Measurements from ENCODE around the gene ZNF423. TPM values are rescaled to one million over a fixed set of nuclear protein-coding genes. Genes with fewer than 3 reads are reported as not detected.

ZNF423 gene
- total RNA-seq, 2 donors from 2014 or later, result 12.3 to 29.3 TPM

DNA sequence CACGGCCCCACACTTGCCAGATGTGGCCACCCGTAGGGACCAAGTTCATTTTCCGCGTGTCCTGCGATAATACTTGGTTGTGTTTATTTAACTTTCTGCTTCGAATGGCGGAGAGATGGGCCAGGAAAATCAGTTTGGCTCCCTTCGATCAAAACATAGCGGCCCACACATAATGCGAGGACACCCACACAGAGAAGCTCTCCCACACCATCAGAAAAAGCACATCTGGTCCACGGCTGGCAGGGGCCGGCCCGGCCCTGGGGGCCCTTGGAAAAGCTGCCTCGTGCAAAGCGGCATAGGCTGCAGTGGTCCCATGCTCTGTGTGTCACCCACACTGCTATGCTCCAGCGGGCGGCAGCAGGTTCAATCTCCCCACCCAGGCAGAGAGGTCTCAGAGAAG, 46.9 kb downstream of the ZNF423 start:
- intact Hi-C loops (cut with DNase I), result no loop called here
- no peak for DNase-seq (ENCODE audit: low spot score)

DNA sequence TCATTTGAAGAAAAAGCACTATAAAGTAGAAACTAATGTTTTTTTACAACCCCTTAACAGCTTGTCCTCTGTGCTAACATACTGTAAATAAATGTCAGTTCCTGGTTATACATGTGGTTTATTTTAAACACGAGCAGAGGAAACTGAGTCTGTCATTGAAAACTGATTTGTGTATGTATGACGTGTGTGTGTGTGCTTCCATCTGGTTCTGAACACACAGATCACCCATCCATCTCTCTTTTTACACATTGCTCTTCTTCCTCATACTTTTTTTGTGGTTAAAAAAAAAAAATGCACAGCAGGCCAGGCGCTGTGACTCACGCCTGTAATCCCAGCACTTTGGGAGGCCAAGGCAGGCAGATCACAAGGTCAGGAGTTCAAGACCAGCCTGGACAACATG, 49.5 kb downstream of the ZNF423 start:
- DNase-seq (ENCODE audit: low spot score), result no peak
- intact Hi-C loops (cut with DNase I), result no loop called here

DNA sequence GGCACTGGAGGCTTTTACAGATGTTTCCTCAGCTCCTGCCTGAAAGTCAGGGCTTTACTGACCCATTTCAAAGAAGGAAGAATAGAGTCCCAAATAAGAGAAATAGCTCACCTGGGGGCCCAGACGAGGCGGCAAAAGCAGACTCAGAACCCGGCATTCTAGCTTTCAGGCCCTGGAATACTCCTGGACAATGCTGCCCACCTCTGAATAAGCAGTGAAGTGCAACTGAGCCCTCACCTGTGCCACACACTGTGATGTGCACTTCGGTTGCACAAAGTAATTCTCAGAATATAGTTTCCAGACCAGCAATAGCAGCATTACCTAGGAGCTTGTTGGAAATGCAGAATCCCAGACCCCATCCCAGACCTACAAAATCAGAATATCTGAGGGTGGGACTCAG, 54.6 kb downstream of the ZNF423 start:
- intact Hi-C loops (cut with DNase I), result no loop called here
- DNase-seq (ENCODE audit: low spot score), result no peak

DNA sequence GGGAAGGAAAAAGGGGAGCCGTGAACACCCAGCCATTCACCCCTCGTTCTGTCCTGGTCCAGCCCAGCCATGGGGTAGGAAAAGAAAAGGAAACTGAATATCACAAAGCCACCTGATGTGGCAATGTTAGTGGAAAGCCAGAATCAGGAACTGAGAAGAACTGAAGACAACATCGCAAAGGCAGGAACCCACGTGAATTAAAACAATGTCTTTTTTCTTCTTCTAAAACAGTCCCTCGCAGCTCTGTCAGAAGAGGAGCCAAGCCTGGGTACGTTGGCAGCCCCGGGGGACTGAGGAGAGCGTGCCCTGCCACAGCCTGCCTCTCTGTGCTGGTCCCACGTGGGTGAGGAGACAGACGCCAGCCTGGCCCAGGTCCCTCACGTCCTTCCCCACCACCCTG, 55.0 kb downstream of the ZNF423 start:
- intact Hi-C loops (cut with DNase I), result no loop called here
- no peak for DNase-seq (ENCODE audit: low spot score)

DNA sequence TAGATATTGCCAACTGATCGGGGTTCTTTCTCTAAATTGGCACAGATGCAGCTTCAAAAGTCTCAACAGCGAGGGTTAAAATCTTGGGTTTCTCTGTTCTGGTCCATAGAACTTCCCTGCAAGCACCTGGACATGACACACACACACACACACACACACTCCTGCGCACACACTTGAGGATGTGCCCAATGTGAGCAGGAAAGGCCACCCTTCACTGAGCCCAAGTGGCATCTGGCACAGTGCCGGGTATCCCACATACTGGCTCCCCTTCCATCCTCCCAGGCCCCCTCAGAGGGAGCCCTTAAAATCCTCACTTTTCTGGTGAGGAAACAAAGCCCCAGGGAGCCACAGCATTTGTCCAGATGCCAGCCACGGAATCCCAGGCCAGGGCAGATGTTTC, 55.5 kb downstream of the ZNF423 start:
- intact Hi-C loops (cut with DNase I), result no loop called here
- no peak for DNase-seq (ENCODE audit: low spot score)

DNA sequence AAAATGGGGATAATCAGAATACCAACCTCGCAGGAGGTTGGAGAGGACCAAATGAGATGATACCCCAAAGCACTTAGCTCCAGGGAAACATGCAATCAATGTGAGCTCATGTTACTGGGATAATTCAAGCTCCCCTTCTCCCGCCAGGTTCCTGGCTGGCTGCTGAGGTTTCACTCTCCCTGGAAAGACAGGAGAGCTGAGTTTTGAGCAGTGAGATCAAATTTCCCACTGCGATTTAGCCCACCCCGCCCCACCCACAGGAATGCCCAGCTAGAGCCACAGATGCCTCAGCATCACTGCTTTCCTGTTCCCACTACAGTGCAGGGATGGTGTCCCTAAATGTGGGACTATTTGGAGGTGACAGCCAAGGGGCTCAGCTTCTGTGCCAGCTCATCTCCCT, 56.7 kb downstream of the ZNF423 start:
- no peak for DNase-seq (ENCODE audit: low spot score)
- intact Hi-C loops (cut with DNase I), result no loop called here

DNA sequence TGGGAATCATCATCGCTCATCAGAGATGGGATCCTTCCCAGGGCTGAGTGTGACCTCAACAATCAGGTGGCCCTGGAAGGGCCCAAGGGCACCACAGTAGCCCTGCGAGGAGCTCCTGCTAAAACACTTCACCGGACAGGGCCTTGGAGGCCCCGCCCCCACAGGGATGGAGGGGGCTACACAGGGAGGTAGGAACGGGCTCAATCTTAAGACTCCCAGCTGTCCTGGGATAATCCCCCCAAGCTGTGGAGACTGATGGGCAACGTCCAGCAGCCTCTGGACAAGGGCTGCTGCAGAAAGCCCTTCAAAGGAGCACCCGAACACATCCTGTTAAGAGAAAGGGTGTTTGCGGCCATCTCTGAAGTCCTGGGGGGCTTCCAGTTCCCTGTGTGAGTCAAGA, 60.4 kb downstream of the ZNF423 start:
- intact Hi-C loops (cut with DNase I), result no loop called here
- DNase-seq (ENCODE audit: low spot score), result no peak

DNA sequence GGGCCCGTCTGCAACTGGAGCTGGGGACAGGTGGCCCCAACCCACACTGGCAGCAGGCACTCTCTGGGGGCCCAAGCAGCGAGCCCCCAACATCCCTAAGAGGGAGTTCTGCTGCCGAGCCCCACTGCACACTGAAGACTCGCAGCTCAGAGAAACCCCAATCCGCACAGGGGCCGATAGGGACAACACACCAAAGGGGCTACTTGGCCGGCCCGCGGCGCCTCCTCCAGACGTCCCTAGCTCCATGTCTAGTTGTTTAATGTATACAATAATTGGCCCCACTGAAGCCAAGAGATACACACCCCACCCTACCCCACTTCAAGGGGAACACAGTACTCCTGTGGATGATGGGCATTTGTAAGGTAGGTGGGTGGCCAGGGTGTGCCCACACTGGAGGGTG, 62.7 kb downstream of the ZNF423 start:
- no peak for DNase-seq (ENCODE audit: low spot score)
- intact Hi-C loops (cut with DNase I), result no loop called here

DNA sequence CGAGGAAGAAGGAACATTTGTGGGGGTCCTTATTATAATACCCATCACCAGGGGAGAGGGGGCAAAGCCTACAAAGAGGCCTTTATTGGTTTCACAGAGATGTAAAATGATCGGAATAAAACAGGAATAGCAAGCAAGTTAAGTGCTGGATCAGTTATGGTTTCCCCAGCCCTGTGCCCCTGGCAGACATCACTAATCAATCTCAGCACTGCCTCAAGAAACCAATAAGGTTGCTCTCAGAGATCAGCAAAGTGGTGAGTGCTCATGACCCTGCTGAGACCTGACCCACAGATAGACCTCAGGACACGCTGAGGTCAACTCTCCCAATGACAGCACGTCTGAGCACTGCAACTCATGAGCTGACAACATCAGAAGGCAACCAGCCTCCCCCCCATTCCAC, 66.3 kb downstream of the ZNF423 start:
- DNase-seq (ENCODE audit: low spot score), result no peak
- intact Hi-C loops (cut with DNase I), result no loop called here

DNA sequence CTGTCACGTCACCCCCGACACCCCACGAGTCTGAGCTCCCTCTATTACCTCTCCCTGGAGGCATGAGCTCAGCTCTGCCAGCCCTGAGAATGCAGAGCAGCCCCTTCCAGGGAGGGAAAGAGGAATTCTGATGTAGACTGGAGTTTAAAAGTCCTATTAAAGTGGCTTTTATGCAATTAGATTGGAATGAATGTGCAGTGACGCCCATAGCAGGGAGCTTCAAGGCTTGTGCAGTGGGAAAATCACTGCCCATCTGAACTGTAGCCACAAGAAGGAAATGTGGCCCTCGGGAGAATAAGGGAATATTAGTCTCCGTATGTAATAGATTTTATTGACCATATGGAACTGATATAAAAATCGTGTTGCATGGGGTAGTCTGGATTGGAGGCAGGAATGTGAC, 66.9 kb downstream of the ZNF423 start:
- intact Hi-C loops (cut with DNase I), result no loop called here

DNA sequence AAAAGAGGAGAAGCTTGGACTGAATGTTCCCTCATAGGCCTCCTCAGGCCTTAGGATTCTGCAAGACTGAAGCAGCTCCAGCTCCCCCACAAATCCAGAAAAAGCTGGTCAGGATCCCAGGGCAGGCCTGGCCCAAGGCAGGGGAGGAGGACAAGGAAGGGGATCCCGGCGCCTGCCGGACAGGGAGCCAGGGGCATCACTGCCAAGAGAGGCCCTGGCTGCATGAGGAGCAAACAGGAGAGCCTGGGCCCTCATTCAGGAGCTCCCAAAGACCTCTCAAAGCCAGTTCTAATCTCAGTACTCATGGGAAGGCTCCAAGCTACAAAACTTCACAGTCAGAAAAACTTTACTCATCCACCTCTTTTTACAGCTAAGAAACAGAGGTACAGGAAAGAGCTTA, 67.3 kb downstream of the ZNF423 start:
- intact Hi-C loops (cut with DNase I), result no loop called here
- no peak for DNase-seq (ENCODE audit: low spot score)

More for the DNA sequence above, 66.9 kb downstream of the ZNF423 start:
- no peak for DNase-seq (ENCODE audit: low spot score)

DNA sequence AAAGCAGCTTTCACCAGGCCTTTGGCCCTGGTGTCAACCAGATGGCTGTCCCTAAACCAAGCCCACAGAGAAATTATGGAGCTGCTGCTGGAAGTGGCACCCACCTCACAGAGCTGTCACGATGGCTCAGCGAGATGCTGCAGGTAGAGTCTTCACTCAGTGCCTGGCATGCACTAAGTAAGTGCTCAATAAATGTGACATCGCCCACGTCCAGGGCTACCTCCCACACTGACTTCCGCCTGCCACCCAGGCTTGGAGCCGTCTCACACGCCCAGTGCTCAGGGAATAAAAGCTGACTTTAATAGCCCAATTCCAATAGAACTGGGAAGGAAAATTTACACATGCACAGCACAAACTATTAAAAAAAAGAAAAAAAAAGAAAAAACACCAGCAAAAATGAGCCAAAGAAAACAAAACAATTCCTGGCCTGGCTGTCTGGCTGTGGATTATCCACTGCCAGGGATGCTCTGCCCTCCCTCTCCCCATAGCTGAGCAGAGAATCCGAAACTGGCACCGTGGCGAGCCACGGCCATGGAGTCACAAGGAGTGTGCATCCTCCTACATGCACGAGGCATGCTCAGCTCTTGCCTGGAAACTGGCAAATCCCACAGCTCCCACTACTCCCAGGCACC, 68.9 kb downstream of the ZNF423 start:
- intact Hi-C loops (cut with DNase I), result no loop called here
- no peak for DNase-seq (ENCODE audit: low spot score)

DNA sequence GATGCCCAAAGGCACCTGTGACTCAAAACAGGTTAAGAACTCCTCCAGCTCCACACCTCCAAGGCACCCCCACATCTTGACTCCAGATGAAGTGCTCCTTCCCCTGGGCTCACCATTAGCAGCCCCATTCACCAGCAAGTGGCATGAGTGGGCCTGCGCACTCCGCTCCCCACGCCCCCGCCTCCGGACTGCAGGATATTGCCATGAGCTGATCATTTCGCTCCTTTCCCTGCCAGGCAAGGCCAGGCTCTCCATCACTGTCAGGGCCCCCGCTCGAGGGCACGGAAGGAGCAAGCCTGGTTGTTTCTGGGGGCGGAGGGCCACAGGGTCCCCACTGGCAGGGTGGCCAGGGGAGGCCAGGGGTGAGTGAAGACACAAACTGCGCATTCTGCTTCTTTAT, 69.9 kb downstream of the ZNF423 start:
- intact Hi-C loops (cut with DNase I), result no loop called here
- DNase-seq (ENCODE audit: low spot score), result no peak

DNA sequence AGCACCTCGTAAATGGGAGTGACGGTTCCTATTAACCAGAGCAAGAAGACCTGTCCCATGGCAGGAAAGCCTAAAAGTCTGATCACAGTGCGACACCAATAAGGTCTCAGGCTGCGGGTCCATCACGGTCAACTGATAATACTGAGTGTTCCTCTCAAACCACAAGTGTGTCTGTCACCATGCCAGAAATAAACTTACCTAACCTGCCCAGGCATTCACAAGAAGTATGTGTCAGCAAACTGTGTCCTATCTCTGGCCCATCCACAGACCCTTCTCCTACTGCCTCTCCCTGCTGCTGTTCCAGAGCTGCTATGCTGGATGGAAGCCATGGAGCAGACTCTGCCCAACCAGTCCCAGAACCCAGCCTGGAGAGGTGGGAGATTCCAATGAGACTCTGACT, 73.5 kb downstream of the ZNF423 start:
- no peak for DNase-seq (ENCODE audit: low spot score)
- intact Hi-C loops (cut with DNase I), result no loop called here

DNA sequence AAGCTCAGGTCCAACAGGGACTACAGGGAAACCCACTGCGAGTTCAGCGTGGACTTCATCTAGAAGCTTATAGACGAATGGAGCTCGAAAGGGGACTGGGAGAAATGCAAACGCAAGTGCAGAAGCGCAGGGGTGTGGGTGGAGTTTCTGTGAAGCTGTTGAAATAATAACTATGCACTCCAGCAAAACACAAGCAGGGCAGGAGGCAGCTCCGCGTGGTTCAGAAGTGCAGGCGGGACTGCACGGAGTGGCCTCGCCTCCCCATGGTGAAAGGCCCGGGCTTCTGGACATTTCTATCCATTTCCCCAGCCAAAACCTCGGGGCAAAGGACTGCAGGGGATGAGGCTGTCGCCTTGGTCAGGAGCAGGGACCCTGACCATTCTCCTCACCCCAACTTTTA, 74.5 kb downstream of the ZNF423 start:
- intact Hi-C loops (cut with DNase I), result no loop called here
- no peak for DNase-seq (ENCODE audit: low spot score)

DNA sequence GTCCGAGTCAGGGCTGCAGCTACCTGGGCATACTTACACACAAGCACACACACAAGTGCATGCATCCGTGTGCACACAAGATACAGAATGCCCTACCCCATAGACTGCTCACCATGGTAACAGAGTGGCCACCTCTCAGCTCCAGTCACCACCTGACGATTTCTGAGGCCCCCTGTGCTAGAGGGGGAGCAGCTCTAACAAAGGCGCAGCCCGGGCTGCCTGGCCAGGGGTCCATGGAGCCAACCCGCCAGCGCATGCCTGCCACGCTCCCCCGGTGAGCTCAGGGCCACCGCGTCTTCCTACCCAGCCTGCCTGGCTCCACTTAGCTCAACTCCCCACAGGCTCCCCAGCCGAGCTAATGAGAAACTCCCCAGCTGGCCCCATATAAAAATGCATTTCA, 75.5 kb downstream of the ZNF423 start:
- no peak for DNase-seq (ENCODE audit: low spot score)
- intact Hi-C loops (cut with DNase I), result no loop called here

DNA sequence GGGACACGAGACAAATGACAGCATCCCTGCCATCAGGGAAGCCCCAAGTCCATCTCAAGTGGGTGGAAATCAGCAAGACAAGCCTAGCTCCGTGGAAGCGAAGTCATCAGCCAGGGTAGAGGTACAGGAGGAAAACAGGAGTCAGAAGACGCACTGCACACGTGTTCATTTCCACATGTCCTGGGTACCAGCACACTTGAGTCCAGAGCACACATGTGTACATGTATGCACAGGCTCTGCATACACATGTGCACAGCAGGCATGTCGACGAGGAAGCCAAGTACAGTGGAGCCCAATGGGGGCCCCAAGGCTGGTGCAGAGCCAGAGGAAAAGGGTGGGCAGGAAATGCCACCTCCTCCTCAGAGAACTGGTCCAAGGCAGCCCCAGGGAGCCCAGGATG, 75.9 kb downstream of the ZNF423 start:
- DNase-seq (ENCODE audit: low spot score), result no peak
- intact Hi-C loops (cut with DNase I), result no loop called here

DNA sequence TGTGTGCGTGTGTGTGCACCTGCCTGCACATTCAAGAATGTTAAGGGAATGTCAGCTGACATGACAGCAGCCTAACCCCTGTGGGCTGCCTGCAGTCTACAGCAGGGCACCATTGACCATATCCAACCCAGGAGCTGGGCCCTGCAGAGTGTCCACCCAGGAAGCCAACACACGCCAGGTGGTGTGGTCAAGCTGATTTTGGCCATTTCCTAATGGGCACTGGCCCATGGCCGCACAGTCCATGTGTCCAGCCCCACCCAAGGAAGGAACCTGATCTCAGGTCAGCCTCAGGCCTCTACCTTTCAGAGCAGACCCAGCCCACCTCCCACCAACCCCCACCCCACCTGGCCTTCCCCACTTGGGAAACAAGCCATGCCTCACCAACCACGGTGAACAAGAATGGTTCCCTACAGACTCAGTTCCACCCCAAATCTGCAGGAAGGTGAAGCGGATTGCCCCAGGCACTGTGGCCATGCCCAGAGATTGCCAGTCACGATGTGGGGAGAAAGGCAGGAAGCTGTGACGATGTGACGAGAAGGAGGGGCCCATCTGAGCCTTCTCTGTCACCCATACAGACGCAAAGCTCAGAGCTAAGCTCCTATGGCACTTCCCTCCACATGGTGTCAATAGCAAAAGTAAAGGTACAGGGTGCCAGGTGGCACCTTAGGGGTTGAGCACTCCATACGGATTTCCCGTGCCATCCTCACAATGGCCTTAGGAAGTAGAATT, 77.5 kb downstream of the ZNF423 start:
- no peak for DNase-seq (ENCODE audit: low spot score)
- intact Hi-C loops (cut with DNase I), result no loop called here

DNA sequence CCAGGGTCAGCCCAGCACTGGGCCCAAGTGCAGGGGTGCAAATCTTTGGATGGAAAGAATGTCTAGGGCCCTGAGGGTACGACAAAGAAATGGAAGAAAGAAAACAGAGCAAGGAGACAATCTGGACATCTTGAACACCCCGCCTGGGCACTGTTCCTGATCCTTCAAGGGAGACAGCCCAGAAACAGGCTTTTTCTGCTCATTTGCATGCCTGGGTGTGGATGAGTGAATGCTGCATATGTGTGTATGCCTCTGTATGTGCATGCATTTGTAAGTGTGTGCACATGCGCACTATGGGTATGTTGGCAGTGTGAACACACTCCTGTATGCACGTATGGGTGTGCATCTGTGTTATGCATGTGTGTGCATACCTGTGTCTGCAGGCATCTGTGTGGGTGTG, 79.2 kb downstream of the ZNF423 start:
- intact Hi-C loops (cut with DNase I), result no loop called here
- no peak for DNase-seq (ENCODE audit: low spot score)

DNA sequence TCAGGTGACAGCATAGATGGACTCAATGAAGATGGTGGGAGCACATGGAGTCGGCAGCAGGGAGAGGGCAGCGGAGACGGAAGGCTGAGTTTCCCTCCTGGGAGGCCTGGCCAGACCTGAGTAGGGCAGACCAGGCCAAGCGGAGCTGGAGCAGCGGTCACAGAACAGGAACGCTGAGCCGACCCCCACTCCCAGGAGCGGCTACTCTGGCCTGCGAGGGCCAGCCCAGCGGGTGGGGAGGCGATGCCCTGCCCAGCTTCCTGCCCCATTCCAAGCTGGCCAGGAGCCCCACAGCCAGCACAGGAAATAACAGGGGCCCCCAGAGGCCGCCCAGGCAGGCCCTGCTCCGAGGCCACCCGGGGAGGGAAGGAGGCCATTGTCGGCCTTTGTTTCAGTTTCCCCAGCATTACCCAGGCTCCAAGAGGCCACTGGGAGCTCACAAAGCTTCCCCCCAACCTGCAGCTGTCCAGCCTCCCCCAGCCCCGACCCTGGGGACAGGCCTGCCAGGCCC, 79.8 kb downstream of the ZNF423 start:
- intact Hi-C loops (cut with DNase I), result no loop called here

DNA sequence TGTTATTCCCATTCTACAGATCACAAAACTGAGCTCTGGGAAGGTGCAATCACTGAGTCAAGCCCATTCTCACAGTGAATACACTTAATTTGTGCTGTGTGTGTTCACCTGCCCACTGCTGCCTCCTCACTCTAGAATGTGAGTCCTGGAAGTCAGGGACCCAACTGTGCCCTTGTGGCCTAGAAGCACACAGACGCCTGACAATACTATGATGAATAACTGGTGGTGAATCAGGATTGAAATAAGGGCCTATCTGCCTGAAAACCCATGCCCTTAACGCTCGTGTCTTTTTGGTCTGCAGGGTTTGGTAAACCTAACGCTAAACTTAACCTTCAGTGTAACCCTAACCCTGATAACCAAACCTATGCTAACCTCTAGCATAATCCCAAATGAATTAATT, 80.3 kb downstream of the ZNF423 start:
- no peak for DNase-seq (ENCODE audit: low spot score)
- intact Hi-C loops (cut with DNase I), result no loop called here

More for the DNA sequence above, 79.8 kb downstream of the ZNF423 start:
- no peak for DNase-seq (ENCODE audit: low spot score)

Data from posterior vena cava (tissue), 2 donors.